ENCODE measurements around the gene N4BP3.
A peak's percentile ranks its signal among the peaks of the same experiment; 100 is the strongest.

DNA sequence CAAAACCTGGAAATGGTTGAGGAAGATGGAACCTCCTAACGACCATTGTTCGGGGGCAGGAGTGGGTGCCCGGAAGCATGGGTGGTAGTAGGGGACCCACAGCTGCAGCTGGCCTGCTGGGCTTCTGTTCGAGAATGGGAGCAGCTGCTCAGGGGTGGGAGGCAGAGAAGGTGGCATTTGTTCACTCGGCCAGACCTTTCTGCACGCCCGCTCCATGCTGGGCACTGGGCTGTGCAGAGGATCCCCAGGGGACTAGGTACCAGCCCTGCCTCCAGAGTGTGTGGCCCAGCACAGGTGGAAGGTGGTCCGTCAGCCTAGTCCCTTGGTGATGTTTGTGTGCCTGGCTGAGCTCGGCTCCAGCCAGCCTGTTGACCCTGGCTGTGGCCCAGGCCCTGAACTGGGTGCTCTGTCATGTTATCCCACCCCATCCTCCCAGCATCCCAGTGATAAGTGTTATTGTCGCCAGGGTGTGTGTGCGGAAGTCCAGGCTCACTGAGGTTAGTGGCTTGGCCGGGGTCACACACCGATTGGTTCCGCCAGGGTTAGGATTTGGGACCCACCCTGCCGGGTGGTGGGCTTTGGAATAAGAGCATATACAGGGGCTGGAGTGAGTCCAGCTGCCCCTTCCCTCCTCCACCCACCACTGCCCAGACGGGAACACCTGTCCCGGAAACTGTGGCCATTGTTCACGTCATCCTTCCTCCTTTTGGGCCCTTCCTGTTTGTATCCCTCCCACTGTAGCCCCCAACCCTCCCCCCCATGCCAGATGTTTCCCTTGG, 4.8 kb downstream of the N4BP3 start:
- TF ChIP-seq POLR2AphosphoS5 (IDR thresholded peaks at IDR 0.05), result peak; percentile 49 to 58
- TF ChIP-seq, protein P1, sequence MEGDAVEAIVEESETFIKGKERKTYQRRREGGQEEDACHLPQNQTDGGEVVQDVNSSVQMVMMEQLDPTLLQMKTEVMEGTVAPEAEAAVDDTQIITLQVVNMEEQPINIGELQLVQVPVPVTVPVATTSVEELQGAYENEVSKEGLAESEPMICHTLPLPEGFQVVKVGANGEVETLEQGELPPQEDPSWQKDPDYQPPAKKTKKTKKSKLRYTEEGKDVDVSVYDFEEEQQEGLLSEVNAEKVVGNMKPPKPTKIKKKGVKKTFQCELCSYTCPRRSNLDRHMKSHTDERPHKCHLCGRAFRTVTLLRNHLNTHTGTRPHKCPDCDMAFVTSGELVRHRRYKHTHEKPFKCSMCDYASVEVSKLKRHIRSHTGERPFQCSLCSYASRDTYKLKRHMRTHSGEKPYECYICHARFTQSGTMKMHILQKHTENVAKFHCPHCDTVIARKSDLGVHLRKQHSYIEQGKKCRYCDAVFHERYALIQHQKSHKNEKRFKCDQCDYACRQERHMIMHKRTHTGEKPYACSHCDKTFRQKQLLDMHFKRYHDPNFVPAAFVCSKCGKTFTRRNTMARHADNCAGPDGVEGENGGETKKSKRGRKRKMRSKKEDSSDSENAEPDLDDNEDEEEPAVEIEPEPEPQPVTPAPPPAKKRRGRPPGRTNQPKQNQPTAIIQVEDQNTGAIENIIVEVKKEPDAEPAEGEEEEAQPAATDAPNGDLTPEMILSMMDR (IDR thresholded peaks at IDR 0.05), result no peak
- TF ChIP-seq POLR2A (IDR thresholded peaks at IDR 0.05), result no peak
- peak in 2 of 4 donors; percentile 20 to 38 for TF ChIP-seq EP300 (IDR thresholded peaks at IDR 0.05)

All from upper lobe of left lung (tissue), 4 donors.